ENCODE measurements around the gene MTMR2.
"Not testable (repeated sequence)": the region's sequence is repeated elsewhere in the genome, so short reads cannot be mapped to it uniquely, and the experiment has no call there.

The MTMR2 gene

GRCh38 chr11:95821640-95822039 lies 102.3 kb downstream of the MTMR2 start:
- DNase-seq (ENCODE audit: low spot score) = no peak
- no peak for TF ChIP-seq CTCF (IDR thresholded peaks at IDR 0.05; ENCODE audit: borderline replicate concordance, control extremely low read depth, extremely low read depth, insufficient read depth, missing control alignments)
- in situ Hi-C loops (cut with MboI; ENCODE audit: low sequenced_read_pairs, unreplicated experiment) = no loop called here

GRCh38 chr11:95816037-95816436 lies 107.9 kb downstream of the MTMR2 start:
- TF ChIP-seq CTCF (IDR thresholded peaks at IDR 0.05; ENCODE audit: borderline replicate concordance, control extremely low read depth, extremely low read depth, insufficient read depth, missing control alignments) = no peak
- DNase-seq (ENCODE audit: low spot score) = no peak
- in situ Hi-C loops (cut with MboI; ENCODE audit: low sequenced_read_pairs, unreplicated experiment) = no loop called here

GRCh38 chr11:95811052-95811451 lies 112.9 kb downstream of the MTMR2 start:
- in situ Hi-C loops (cut with MboI; ENCODE audit: low sequenced_read_pairs, unreplicated experiment) = not testable (repeated sequence)

GRCh38 chr11:95806464-95806863 lies 117.4 kb downstream of the MTMR2 start:
- in situ Hi-C loops (cut with MboI; ENCODE audit: low sequenced_read_pairs, unreplicated experiment); DNase-seq (ENCODE audit: low spot score): not testable (repeated sequence)

More at GRCh38 chr11:95811052-95811451, 112.9 kb downstream of the MTMR2 start:
- DNase-seq (ENCODE audit: low spot score) = not testable (repeated sequence)

GRCh38 chr11:95805869-95806268 lies 118.0 kb downstream of the MTMR2 start:
- no peak for DNase-seq (ENCODE audit: low spot score)
- in situ Hi-C loops (cut with MboI; ENCODE audit: low sequenced_read_pairs, unreplicated experiment) = no loop called here
- TF ChIP-seq CTCF (IDR thresholded peaks at IDR 0.05; ENCODE audit: borderline replicate concordance, control extremely low read depth, extremely low read depth, insufficient read depth, missing control alignments) = no peak

- no peak for TF ChIP-seq CTCF (IDR thresholded peaks at IDR 0.05; ENCODE audit: borderline replicate concordance, control extremely low read depth, extremely low read depth, insufficient read depth, missing control alignments)
These were observed 119.9 kb downstream of the MTMR2 start for GRCh38 chr11:95803973-95804372.

GRCh38 chr11:95802806-95803205 lies 121.1 kb downstream of the MTMR2 start:
- no peak for TF ChIP-seq CTCF (IDR thresholded peaks at IDR 0.05; ENCODE audit: borderline replicate concordance, control extremely low read depth, extremely low read depth, insufficient read depth, missing control alignments)
- in situ Hi-C loops (cut with MboI; ENCODE audit: low sequenced_read_pairs, unreplicated experiment) = no loop called here
- DNase-seq (ENCODE audit: low spot score) = no peak

More at GRCh38 chr11:95803973-95804372, 119.9 kb downstream of the MTMR2 start:
- no peak for DNase-seq (ENCODE audit: low spot score)
- in situ Hi-C loops (cut with MboI; ENCODE audit: low sequenced_read_pairs, unreplicated experiment) = no loop called here

GRCh38 chr11:95800438-95800837 lies 123.5 kb downstream of the MTMR2 start:
- in situ Hi-C loops (cut with MboI; ENCODE audit: low sequenced_read_pairs, unreplicated experiment) = no loop called here
- TF ChIP-seq CTCF (IDR thresholded peaks at IDR 0.05; ENCODE audit: borderline replicate concordance, control extremely low read depth, extremely low read depth, insufficient read depth, missing control alignments) = no peak
- no peak for DNase-seq (ENCODE audit: low spot score)
